Measurements from ENCODE around the gene OR7A17. TPM values are rescaled to one million over a fixed set of nuclear protein-coding genes. Genes with fewer than 3 reads are reported as not detected.

Gene OR7A17
- not detected for total RNA-seq
- long read RNA-seq = 0 reads

- no peak for DNase-seq (ENCODE audit: low spot score)
These were observed at the start of gene OR7A17 for GRCh38 chr19:14886032-14886431. Gene OR7A17 (minus strand): TSS chr19:14886132. CDS start chr19:14881355, 4,777 bp downstream.

- no peak for DNase-seq (ENCODE audit: low spot score)
These were observed 47.6 kb upstream of the OR7A17 start for GRCh38 chr19:14933506-14933905.

GRCh38 chr19:14916848-14917247, 30.9 kb upstream of the OR7A17 start:
- no peak for DNase-seq (ENCODE audit: low spot score)

DNA sequence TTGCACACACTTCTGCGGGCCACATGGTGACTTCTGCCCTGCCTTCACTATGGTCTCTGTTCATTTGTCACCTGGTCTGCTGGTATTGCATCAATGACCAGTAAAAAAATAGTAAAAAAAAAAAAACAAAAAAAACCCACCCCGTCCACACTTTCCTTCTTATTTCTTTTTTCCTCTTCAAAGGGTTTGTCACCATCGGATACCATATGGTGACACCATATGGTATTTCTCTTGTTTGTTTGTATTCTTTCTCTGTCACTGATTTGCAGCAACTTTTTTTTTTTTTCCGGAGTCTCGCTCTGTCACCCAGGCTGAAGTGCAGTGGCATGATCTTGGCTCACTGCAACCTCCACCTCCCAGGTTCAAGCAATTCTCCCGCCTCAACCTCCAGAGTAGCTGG, 29.2 kb upstream of the OR7A17 start:
- DNase-seq (ENCODE audit: low spot score) = no peak

GRCh38 chr19:14906711-14907110, 20.8 kb upstream of the OR7A17 start:
- no peak for DNase-seq (ENCODE audit: low spot score)

- DNase-seq (ENCODE audit: low spot score) = no peak
These were observed 15.8 kb upstream of the OR7A17 start for GRCh38 chr19:14901675-14902260.

DNA sequence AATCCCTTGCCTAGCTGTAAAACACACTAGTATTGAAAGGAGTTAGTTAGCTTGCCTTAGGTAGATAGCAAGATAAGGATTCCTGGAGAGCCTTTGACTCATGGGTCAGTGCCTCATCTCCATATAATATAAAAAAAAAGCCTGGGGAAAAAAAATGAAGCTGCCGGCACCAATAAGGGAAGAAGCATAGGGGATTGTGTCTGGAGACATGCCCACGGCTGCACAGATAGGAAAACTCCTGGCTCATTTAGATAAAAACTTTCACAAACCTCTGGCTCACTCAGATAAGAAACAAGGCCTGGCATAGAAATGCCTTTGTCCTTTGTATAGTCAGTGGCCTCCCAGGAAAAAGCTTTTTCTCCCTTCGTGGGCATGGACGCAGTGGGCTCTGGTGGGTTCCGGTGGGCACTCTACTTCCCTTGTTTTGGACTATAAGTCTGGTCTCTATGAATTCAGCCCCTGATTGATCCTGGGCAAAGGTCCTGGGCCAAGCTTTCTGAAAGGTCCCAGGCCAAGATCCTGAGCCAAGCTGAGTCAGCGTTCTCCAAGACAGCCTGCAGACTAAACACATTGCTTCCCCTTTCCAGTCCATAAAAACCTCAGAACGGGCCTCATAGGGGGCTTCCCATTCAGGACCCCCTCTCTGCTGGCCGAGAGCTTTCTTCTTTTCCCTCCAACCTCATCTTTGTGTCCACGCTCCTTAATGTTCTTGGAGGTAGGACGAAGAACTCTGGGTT, 4.9 kb upstream of the OR7A17 start:
- no peak for DNase-seq (ENCODE audit: low spot score)

- DNase-seq (ENCODE audit: low spot score) = no peak
These were observed 4.2 kb upstream of the OR7A17 start for GRCh38 chr19:14889994-14890642.

DNA sequence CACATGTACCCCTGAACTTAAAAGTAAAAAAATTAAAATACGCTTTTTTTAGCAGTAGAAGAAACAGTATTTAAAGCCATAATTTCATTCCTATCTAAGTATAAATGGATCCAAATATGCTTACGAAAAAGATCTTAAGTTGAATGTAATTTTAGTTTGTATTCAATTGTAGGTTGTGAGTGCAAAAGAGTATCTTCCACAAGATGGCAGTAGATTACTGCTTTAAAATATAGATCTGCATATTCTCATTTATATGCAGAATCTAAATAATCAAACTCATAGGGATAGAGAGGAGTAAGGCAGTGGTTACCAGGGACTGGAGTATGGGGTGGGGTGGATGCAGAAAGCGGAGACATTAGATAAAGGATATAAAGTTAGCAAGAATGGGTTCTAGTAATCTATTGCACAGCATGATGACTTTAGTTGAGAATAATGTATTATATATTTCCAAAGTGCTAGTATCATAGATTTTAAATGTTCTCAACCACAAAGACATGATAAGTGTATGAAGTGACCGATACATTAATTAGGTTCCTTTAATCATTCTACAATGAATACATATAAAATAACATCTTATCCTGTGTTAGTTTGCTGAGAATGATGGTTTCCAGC, 14.2 kb downstream of the OR7A17 start:
- DNase-seq (ENCODE audit: low spot score) = no peak

GRCh38 chr19:14868497-14868896, 17.4 kb downstream of the OR7A17 start:
- no peak for DNase-seq (ENCODE audit: low spot score)

DNA sequence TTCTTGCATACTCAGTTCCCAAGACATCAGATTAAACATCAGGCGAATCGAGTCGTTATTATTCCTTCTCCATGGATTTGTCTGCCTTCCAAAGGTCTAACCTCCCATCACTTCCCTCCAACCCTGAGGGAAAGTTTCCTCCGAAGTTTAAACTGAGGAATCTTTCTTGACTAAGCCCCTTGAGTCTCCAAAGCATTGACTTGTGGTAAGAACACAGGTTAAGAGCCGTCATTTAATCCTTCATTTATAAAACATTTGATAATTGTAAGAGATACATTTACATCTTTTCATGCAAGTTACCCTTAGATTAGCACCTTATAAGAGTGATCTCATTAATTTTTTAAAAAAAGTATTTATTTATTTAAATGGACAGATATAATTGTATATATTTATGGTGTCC, 37.1 kb downstream of the OR7A17 start, which contains the start of gene OR7A10:
OR7A10 (minus strand) TSS at position 101 of the 400 bp plus-strand sequence. CDS start 7,045 bp downstream, outside the sequence.
- no peak for DNase-seq (ENCODE audit: low spot score)

GRCh38 chr19:14843578-14843977, 42.4 kb downstream of the OR7A17 start:
- no peak for DNase-seq (ENCODE audit: low spot score)

GRCh38 chr19:14843169-14843568, 42.8 kb downstream of the OR7A17 start:
- no peak for DNase-seq (ENCODE audit: low spot score)

- DNase-seq (ENCODE audit: low spot score) = no peak
These were observed 45.7 kb downstream of the OR7A17 start for GRCh38 chr19:14840206-14840605.

- DNase-seq (ENCODE audit: low spot score) = no peak
These were observed 48.5 kb downstream of the OR7A17 start for GRCh38 chr19:14837391-14837790.

DNA sequence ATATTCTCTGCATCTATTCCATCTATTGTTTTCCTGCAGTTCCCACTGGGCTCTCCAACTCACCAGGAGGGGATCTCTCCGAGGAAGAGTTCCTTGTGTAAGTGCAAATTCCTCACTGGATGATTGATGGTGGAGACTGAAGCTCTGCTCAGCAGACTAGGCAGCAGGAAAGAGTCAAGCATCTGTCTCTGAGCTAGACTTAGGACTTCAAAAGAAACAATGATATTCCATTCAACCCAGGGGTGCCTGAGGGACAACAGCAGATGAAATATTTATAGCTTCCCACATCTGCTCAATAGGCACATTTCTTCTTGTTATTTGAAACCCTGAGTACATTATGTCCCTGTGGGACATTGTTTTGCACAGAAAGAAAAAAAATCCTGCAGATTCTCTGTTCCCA, 50.9 kb downstream of the OR7A17 start, which contains the start of the genes OR7A5 and OR7C1:
OR7A5 (minus strand) TSS at position 175 of the 400 bp plus-strand sequence. CDS start 6,944 bp downstream, outside the sequence.
OR7C1 (minus strand) TSS at position 175 of the 400 bp plus-strand sequence. CDS start 35,049 bp downstream, outside the sequence.
- DNase-seq (ENCODE audit: low spot score) = no peak

DNA sequence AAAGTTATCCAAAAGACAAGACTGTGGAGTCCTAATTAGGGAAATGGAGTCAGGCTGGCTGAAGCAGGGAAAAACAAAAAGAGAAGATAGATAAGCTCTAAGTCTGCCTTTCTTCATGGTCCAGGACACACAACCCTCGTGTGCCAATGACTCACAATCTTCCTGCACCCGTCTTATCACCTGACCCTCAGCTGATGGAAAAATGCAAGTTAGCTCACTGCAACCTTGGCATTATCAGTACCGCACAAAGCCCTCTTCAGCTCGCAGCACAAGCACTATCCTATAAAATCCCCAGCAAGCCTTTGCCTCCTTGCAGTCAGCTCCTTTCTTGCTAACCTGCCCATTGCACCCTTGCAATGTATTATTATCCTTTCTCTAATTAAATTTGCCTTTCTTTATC, 55.2 kb downstream of the OR7A17 start:
- DNase-seq (ENCODE audit: low spot score) = no peak

Data from mesenteric fat pad (tissue), 1 donor.